ENCODE results near the gene MACROD2.

GRCh38 chr20:14069796-14070195 is 74.5 kb downstream of the MACROD2 start:
- TF ChIP-seq EZH2 (IDR thresholded peaks at IDR 0.05; ENCODE audit: low read length) (no peak), CTCF (optimal IDR thresholded peaks at IDR 0.05 in 1 of 3, IDR thresholded peaks at IDR 0.05 in 1 of 3, conservative IDR thresholded peaks at IDR 0.05 in 1 of 3; ENCODE audit: extremely low read depth in 1 of 3, insufficient read depth in 2 of 3, low read length in 3 of 3) (no peak)
